ENCODE measurements around the gene BSG. TPM values are rescaled to one million over a fixed set of nuclear protein-coding genes. Genes with fewer than 3 reads are reported as not detected.

The BSG gene
- total RNA-seq, 4 donors from 2014 or later, result 303 to 400 (median 324) TPM

DNA sequence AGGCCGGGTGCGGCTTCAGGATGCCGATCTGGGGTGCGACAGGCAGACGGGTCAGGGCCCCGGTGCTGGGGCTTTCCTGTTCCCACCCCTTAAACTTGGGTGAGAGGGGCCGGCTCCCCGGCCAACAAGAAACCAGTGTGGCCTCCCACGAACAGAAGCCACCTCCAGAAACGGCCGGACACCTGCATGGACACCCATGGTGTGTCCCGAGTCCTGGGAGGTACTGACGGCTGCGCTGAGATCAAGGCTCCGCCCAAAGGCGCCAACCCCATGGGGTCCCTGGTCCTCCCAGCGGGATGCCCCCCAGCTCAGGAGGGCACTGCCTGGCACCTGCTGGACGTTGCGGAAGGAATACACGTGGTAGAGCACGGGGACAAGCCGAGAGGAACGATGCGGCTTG lies 49.4 kb downstream of the BSG start:
- no peak overlapping the region for H3K4me3 ChIP-seq
- H3K36me3 ChIP-seq, result peaks cover 5 to 96% (median 23%) of the 10 kb centered on the region in 3 donors
- peaks cover 0 to 29% (median 0%) of the 10 kb centered on the region in 4 donors for H3K4me1 ChIP-seq
- DNase-seq (ENCODE audit: low spot score in 2 of 2), result no peak
- 91% methylated on average over 15 to 17 of the region's 24 CpGs for WGBS, 2 donors
- peaks cover 0 to 7% of the 10 kb centered on the region in 2 donors for H3K27me3 ChIP-seq
- TF ChIP-seq EP300 (IDR thresholded peaks at IDR 0.05) (no peak), POLR2A (IDR thresholded peaks at IDR 0.05) (no peak)
- TF ChIP-seq, protein P1, sequence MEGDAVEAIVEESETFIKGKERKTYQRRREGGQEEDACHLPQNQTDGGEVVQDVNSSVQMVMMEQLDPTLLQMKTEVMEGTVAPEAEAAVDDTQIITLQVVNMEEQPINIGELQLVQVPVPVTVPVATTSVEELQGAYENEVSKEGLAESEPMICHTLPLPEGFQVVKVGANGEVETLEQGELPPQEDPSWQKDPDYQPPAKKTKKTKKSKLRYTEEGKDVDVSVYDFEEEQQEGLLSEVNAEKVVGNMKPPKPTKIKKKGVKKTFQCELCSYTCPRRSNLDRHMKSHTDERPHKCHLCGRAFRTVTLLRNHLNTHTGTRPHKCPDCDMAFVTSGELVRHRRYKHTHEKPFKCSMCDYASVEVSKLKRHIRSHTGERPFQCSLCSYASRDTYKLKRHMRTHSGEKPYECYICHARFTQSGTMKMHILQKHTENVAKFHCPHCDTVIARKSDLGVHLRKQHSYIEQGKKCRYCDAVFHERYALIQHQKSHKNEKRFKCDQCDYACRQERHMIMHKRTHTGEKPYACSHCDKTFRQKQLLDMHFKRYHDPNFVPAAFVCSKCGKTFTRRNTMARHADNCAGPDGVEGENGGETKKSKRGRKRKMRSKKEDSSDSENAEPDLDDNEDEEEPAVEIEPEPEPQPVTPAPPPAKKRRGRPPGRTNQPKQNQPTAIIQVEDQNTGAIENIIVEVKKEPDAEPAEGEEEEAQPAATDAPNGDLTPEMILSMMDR (IDR thresholded peaks at IDR 0.05), result no peak
- H3K27ac ChIP-seq, result no peak overlapping the region
- no peaks in the 10 kb centered on the region for H3K9me3 ChIP-seq

DNA sequence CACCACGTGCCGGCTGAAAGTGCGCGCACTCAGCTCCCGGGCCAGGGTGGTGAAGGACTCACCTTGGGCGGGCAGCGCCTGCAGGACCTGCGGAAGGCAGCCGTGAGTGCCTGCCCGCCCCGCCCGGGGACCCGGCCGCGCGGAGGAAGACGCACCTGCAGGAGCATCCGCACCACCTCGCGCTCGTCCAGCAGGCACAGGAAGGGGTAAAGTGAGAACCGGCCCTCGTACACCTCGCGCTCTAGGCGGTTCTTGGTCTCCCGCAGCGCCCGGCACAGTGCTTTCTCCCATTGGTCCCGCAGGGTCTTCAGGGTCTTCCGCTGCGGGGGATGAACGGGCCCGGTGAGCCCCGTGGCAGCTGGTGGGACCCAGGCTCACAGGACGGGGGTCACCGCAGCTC lies 50.3 kb downstream of the BSG start:
- peaks cover 0 to 27% (median 0%) of the 10 kb centered on the region in 4 donors for H3K4me1 ChIP-seq
- 95% methylated on average over 31 to 35 of the region's 37 CpGs for WGBS, 2 donors
- TF ChIP-seq EP300 (IDR thresholded peaks at IDR 0.05) (no peak), POLR2A (IDR thresholded peaks at IDR 0.05) (no peak)
- TF ChIP-seq, protein P1 (IDR thresholded peaks at IDR 0.05), result no peak
- H3K9me3 ChIP-seq, result no peaks in the 10 kb centered on the region
- peak overlapping the region in 2 of 4 donors; percentile 73 to 89 for H3K27ac ChIP-seq
- H3K27me3 ChIP-seq, result no peaks in the 10 kb centered on the region
- H3K36me3 ChIP-seq, result peaks cover 5 to 95% (median 23%) of the 10 kb centered on the region in 3 donors
- H3K4me3 ChIP-seq, result no peak overlapping the region
- DNase-seq (ENCODE audit: low spot score in 2 of 2), result no peak

DNA sequence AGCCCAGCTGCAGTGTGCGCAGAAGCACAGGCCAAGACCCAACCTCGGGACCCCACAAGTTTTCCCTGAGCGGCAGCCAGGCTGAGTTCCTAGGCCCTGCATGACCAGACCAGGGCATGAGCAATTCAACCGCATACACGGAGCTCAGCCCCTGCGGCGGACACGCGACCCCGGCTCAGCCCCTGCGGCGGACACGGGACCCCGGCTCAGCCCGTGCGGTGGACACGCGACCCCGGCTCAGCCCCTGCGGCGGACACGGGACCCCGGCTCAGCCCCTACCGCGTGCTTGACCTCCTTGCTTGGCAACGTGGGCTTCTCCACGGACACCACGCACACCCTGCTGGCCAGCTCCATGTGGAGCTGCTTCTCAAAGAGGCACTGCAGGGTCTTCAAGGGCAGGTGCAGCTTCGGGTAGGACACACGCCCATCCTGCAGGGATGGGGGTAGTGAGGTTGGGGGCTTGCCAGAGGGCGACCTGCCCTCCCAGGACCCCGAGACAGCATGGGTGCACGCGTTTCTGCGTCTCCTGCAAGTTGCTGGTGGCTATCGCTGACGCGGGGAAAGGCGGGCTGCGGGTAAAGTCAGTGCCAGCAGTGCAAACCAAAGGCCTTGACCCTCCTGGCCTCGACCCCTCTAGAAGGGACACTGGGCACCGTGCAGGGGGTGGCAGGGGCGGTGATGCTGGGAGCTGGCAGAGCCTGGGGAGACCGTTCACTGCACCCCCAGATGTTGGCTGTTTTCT lies 51.0 kb downstream of the BSG start:
- no peak for DNase-seq (ENCODE audit: low spot score in 2 of 2)
- peaks cover 0 to 27% (median 0%) of the 10 kb centered on the region in 4 donors for H3K4me1 ChIP-seq
- no peaks in the 10 kb centered on the region for H3K9me3 ChIP-seq
- TF ChIP-seq POLR2A (IDR thresholded peaks at IDR 0.05), result no peak
- peak overlapping the region in 3 of 4 donors; percentile 30 to 89 (median 73) for H3K27ac ChIP-seq
- H3K36me3 ChIP-seq, result peaks cover 5 to 95% (median 25%) of the 10 kb centered on the region in 3 donors
- 77 to 89% methylated on average over 34 to 40 of the region's 44 CpGs for whole genome bisulfite sequencing, 2 donors
- no peaks in the 10 kb centered on the region for H3K27me3 ChIP-seq
- H3K4me3 ChIP-seq, result no peak overlapping the region

DNA sequence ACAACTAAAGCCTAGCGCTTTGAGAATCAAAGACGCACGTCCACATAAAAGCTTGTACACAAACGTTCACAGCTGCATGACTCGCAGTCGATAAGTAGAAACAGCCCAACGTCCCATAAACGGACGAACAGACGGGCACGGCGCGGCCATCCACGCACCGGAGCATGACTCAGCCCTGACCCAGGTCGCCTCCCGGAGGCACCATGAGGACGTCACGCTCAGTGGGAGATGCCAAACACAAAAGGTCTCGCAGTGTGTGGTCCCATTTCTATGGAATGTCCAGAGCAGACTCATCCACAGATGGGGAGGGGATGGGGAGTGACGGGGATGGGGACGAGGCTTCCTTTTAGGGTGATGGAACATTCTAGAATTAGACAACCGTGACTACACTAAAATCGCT lies 51.6 kb downstream of the BSG start:
- peaks cover 5 to 95% (median 22%) of the 10 kb centered on the region in 3 donors for H3K36me3 ChIP-seq
- peak; percentile 79 to 86 for DNase-seq (ENCODE audit: low spot score in 2 of 2)
- H3K4me1 ChIP-seq, result peaks cover 0 to 27% (median 0%) of the 10 kb centered on the region in 4 donors
- no peaks in the 10 kb centered on the region for H3K27me3 ChIP-seq
- 45 to 48% methylated on average over 24 of the region's 24 CpGs for WGBS, 2 donors
- no peaks in the 10 kb centered on the region for H3K9me3 ChIP-seq
- H3K27ac ChIP-seq, result peak overlapping the region; percentile 48 to 89 (median 68)
- H3K4me3 ChIP-seq, result no peak overlapping the region
- TF ChIP-seq EP300 (IDR thresholded peaks at IDR 0.05), result peak; percentile 69 to 90
- TF ChIP-seq, protein P1 (IDR thresholded peaks at IDR 0.05), result no peak

DNA sequence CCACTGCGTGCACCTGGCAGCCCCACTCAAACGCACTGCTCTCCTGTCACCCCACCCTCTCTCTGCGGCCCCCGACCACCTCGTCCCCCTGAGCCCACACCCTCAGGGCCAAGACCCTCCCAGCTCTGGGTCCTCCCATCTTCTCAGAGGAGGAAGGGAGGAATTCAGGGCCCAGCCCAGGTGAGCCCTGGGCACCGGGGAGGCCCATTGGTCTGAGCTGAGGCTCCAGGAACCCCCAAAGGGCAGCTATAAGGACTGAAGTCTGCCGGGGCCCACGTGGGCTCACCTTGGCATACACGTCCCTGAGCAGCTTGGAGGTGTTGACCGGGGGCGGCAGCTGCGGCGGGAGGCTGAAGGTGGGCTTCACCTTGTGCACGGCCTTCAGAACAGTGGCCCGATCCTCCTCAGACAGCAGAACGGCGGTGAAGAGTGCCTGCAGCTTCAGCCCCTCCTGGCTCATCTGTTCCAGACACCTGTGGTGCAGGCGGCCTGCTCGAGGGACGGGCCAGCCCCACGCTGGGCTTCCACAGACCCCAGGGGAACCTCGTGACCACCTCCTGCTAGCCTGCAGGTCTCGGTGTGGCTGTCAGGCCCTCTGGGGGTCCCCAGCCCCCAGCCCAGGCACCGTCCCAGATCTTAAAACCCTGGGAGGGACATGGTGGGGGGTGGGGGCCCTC lies 52.2 kb downstream of the BSG start:
- 88% methylated on average over 22 to 23 of the region's 24 CpGs for WGBS, 2 donors
- no peak for TF ChIP-seq POLR2A (IDR thresholded peaks at IDR 0.05)
- TF ChIP-seq, protein P1 (IDR thresholded peaks at IDR 0.05), result no peak
- no peak for TF ChIP-seq EP300 (IDR thresholded peaks at IDR 0.05)
- Histone ChIP-seq H3K9me3 (no peaks in the 10 kb centered on the region), H3K27ac (peak overlapping the region; percentile 48 to 89 (median 68)), H3K4me1 (peaks cover 0 to 27% (median 0%) of the 10 kb centered on the region in 4 donors), H3K36me3 (peaks cover 3 to 95% (median 16%) of the 10 kb centered on the region in 3 donors), H3K27me3 (no peaks in the 10 kb centered on the region), H3K4me3 (no peak overlapping the region)
- DNase-seq (ENCODE audit: low spot score in 2 of 2), result no peak
